Nephron (organoid): ENCODE results near the gene FAM199X.
"Not testable (repeated sequence)": the region's sequence is repeated elsewhere in the genome, so short reads cannot be mapped to it uniquely, and the experiment has no call there.

ENCODE experiments used
- H3K27ac Mint-ChIP-seq, 3 experiments: 2 replicates each; pipeline ENCODE4 v1.8.0; 2020; ENCODE audit warnings: mixed read lengths in 3 of 3, mild to moderate bottlenecking in 2 of 3, moderate library complexity in 1 of 3
- H3K27me3 Mint-ChIP-seq: 2 replicates; pipeline ENCODE4 v1.8.0; 2021; ENCODE audit warnings: low read depth, mild to moderate bottlenecking, moderate library complexity, mixed read lengths
- H3K36me3 Mint-ChIP-seq: 2 replicates; pipeline ENCODE4 v1.8.0; 2020; ENCODE audit warnings: low read depth, mixed read lengths
- H3K4me1 Mint-ChIP-seq: 2 replicates; pipeline ENCODE4 v1.8.0; 2020; ENCODE audit warnings: mixed read lengths
- H3K4me3 Mint-ChIP-seq, 3 experiments: 2 replicates each; pipeline ENCODE4 v1.8.0; 2020; ENCODE audit warnings: mild to moderate bottlenecking in 3 of 3, mixed read lengths in 3 of 3, moderate library complexity in 2 of 3
- H3K9me3 Mint-ChIP-seq: 2 replicates; pipeline ENCODE4 v1.8.0; 2020; ENCODE audit warnings: mixed read lengths
- CTCF ChIP-seq, 3 experiments: fragments of 200-600 bp; sonication (generic); IDR thresholded peaks; one replicate each; pipeline ENCODE4 v1.5.0; 2021; ENCODE audit warnings: antibody characterized with exemption in 3 of 3; ENCODE audit not compliant: unreplicated experiment in 3 of 3

Gene FAM199X

GRCh38 chrX:104195013-104195412 is 28.8 kb downstream of the FAM199X start:
- H3K36me3 Mint-ChIP-seq, result peaks cover 10% of the 10 kb centered on the region
- no peak overlapping the region for H3K27ac Mint-ChIP-seq
- H3K9me3 Mint-ChIP-seq, result no peaks in the 10 kb centered on the region
- no peak overlapping the region for H3K4me3 Mint-ChIP-seq
- H3K4me1 Mint-ChIP-seq, result no peaks in the 10 kb centered on the region
- TF ChIP-seq CTCF (IDR thresholded peaks at IDR 0.05; ENCODE audit: unreplicated experiment in 3 of 3), result no peak
- no peaks in the 10 kb centered on the region for H3K27me3 Mint-ChIP-seq

- no peaks in the 10 kb centered on the region for H3K27me3 Mint-ChIP-seq
- peak; percentile 76 to 82 (median 80) for TF ChIP-seq CTCF (IDR thresholded peaks at IDR 0.05; ENCODE audit: unreplicated experiment in 3 of 3)
- peaks cover 4% of the 10 kb centered on the region for H3K36me3 Mint-ChIP-seq
These were observed 29.3 kb downstream of the FAM199X start for GRCh38 chrX:104195489-104196084.

GRCh38 chrX:104205548-104205947 is 39.3 kb downstream of the FAM199X start:
- H3K27me3 Mint-ChIP-seq, result no peaks in the 10 kb centered on the region
- H3K36me3 Mint-ChIP-seq, result no peaks in the 10 kb centered on the region
- no peaks in the 10 kb centered on the region for H3K9me3 Mint-ChIP-seq
- H3K27ac Mint-ChIP-seq, result no peak overlapping the region
- no peaks in the 10 kb centered on the region for H3K4me1 Mint-ChIP-seq
- no peak for TF ChIP-seq CTCF (IDR thresholded peaks at IDR 0.05; ENCODE audit: unreplicated experiment in 3 of 3)
- no peak overlapping the region for H3K4me3 Mint-ChIP-seq

More at GRCh38 chrX:104195489-104196084, 29.3 kb downstream of the FAM199X start:
- H3K27ac Mint-ChIP-seq, result no peak overlapping the region
- H3K9me3 Mint-ChIP-seq, result no peaks in the 10 kb centered on the region
- H3K4me3 Mint-ChIP-seq, result no peak overlapping the region
- H3K4me1 Mint-ChIP-seq, result no peaks in the 10 kb centered on the region

GRCh38 chrX:104211187-104211586 is 44.9 kb downstream of the FAM199X start:
- H3K4me3 Mint-ChIP-seq, result no peak overlapping the region
- no peak overlapping the region for H3K27ac Mint-ChIP-seq
- H3K27me3 Mint-ChIP-seq, result peaks cover 4% of the 10 kb centered on the region
- no peaks in the 10 kb centered on the region for H3K4me1 Mint-ChIP-seq
- H3K36me3 Mint-ChIP-seq, result no peaks in the 10 kb centered on the region
- no peak for TF ChIP-seq CTCF (IDR thresholded peaks at IDR 0.05; ENCODE audit: unreplicated experiment in 3 of 3)
- H3K9me3 Mint-ChIP-seq, result peaks cover 2% of the 10 kb centered on the region

- not testable (repeated sequence) for H3K4me1 Mint-ChIP-seq, H3K4me3 Mint-ChIP-seq, H3K36me3 Mint-ChIP-seq, H3K27me3 Mint-ChIP-seq, H3K27ac Mint-ChIP-seq, H3K9me3 Mint-ChIP-seq
These were observed 63.8 kb downstream of the FAM199X start for GRCh38 chrX:104230060-104230459.
